Central memory CD8-positive, alpha-beta T cell (primary cell): ENCODE results near the gene NSMF.

Experiments used
- ATAC-seq: fragments of 150-1000 bp; cut with Tn5 transposase; replicated peaks from 2 replicates; pipeline ENCODE4 v1.10.0; 2022; ENCODE audit warnings: mild to moderate bottlenecking, moderate FRiP score, moderate number of reproducible peaks; ENCODE audit not compliant: poor library complexity, severe bottlenecking; ENCODE audit errors: extremely low read depth
- DNase-seq, 2 donors: peaks; one replicate each; pipeline ENCODE4 v3.0.0; 2021; ENCODE audit warnings: low spot score in 2 of 2
- H3K27ac Mint-ChIP-seq: one replicate; pipeline ENCODE4 v1.8.0; 2022; ENCODE audit warnings: low read depth, mild to moderate bottlenecking, moderate library complexity, mixed read lengths
- H3K27me3 Mint-ChIP-seq: one replicate; pipeline ENCODE4 v1.8.0; 2022; ENCODE audit warnings: mixed read lengths
- H3K36me3 Mint-ChIP-seq: one replicate; pipeline ENCODE4 v1.8.0; 2022; ENCODE audit warnings: mild to moderate bottlenecking, moderate library complexity, mixed read lengths; ENCODE audit not compliant: insufficient read depth
- H3K4me1 Mint-ChIP-seq: one replicate; pipeline ENCODE4 v1.8.0; 2022; ENCODE audit warnings: mixed read lengths
- H3K4me3 Mint-ChIP-seq: one replicate; pipeline ENCODE4 v1.8.0; 2022; ENCODE audit warnings: mild to moderate bottlenecking, moderate library complexity, mixed read lengths
- H3K9me3 Mint-ChIP-seq: one replicate; pipeline ENCODE4 v1.8.0; 2022; ENCODE audit warnings: mixed read lengths

Gene NSMF

DNA sequence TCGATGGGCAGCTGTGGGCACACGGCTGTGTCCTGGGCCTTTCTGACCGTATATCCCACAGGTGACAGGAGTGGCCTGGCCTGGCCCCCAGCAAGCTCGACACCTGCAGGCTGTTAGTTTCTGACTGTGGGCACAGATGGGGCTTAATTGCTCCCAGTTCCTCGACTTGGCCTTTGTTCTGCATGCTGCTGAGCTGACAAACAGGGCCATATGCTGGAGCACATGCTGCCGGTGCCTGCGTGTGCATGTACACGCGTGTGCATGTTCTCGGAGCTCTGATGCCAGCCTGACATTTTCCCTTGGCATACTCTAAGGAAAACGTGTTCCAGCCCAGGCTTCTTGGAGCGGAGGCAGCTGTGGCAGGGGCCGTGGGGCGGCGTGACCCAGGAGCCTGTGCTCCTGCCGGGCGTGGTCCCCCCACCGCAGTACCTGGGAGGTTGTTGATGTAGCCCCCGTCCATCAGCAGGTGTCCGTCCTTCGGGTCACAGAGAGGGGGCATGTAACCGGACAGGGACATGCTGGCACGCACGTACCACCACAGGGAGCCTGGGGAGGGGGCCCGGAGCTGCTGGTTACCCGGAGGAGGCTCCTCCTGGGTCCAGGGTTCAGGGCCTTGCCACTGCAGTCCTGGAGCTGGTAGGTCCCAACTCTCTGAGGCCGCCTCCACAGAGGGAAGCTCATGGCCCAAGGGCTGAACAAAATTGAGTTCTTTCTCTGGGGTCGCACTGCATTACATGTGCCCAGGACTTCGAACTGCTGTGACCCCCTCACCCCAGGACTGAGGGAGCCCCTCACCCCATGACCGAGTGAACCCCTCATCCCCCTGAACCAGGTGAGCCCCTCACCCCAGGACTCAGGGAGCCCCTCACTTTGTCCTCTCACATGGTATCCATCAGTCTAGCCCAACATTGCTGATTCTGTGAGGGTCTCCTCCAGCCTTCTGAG is 4.1 kb upstream of the NSMF start:
- no peak overlapping the region for H3K27ac Mint-ChIP-seq
- no peaks in the 10 kb centered on the region for H3K27me3 Mint-ChIP-seq
- H3K4me3 Mint-ChIP-seq, result peak overlapping the region; percentile 43
- H3K4me1 Mint-ChIP-seq, result peaks cover 10% of the 10 kb centered on the region
- H3K9me3 Mint-ChIP-seq, result no peaks in the 10 kb centered on the region
- no peak for ATAC-seq
- DNase-seq, result no peak
- peaks cover 5% of the 10 kb centered on the region for H3K36me3 Mint-ChIP-seq

DNA sequence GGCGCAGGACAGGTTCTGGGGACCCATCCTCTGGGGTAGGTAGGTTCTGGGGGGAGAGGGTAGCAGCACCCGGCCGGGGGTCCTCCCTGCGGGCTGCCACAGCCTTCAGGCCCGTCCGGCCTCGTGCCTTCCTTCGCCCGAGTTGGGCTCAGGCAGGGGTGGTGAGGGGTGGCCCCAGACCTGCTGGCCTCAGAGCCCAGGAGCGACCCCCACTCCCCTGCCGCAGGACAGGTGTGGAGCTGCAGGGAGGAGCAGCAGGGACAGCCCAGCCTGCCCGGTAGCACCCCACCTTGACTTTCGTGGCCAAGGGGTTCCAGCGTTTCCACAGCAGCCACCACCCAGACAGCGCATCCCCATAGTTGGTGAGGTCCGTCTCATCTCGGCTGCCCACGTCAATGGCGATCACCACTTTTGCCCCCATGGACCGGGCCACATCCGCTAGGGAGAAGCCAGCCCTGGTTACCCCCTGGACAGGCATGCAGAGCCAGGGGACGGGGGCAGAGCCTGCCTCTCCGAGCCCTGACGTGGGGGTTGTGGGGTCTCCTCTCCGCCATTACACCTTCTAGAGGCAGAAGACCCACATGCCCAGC is 3.4 kb upstream of the NSMF start:
- H3K4me1 Mint-ChIP-seq, result peaks cover 10% of the 10 kb centered on the region
- peak overlapping the region; percentile 73 for H3K27ac Mint-ChIP-seq
- no peak for DNase-seq
- no peaks in the 10 kb centered on the region for H3K9me3 Mint-ChIP-seq
- no peak for ATAC-seq
- H3K4me3 Mint-ChIP-seq, result peak overlapping the region; percentile 76
- peaks cover 5% of the 10 kb centered on the region for H3K36me3 Mint-ChIP-seq
- H3K27me3 Mint-ChIP-seq, result no peaks in the 10 kb centered on the region

DNA sequence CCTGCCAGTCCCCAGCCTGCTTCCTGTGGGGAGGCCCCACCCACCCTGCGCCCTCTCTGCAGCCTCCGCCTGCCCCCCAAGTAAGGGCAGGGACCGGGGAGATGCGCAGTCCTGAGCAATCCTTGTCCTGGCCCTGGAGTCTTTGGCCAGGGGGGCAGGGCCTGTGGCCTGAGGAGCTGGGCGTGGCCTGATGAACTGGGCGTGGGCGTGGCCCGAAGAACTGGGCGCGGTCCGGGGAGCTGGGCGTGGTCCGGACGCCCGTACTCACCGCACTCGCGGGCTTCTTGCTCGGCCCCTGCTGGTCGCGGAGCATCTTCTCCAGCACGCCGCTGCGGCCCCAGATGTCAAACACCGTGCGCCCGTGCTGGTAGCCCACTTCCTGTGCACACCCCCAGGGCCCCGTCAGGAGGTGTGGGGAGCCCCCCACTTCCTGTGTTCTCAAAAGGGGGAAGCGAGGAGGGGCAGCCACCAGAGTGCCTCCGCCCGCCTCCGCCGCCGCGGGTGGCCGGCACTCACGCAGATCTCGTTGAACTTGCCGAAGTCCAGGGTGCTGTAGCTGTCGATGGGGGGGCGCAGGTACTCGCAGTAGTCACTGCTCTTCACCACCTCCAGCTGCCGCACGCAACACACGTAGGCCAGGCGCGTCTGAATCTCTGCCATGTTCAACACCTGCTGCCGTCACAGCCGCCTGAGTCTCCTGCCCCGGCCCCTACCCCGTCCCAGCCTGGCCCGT is 2.7 kb upstream of the NSMF start:
- peak overlapping the region; percentile 76 for H3K4me3 Mint-ChIP-seq
- DNase-seq (peak; percentile 78 to 92), ATAC-seq (peak; percentile 84)
- H3K4me1 Mint-ChIP-seq, result peaks cover 10% of the 10 kb centered on the region
- H3K36me3 Mint-ChIP-seq, result peaks cover 5% of the 10 kb centered on the region
- H3K27ac Mint-ChIP-seq, result peak overlapping the region; percentile 73
- no peaks in the 10 kb centered on the region for H3K9me3 Mint-ChIP-seq
- no peaks in the 10 kb centered on the region for H3K27me3 Mint-ChIP-seq

DNA sequence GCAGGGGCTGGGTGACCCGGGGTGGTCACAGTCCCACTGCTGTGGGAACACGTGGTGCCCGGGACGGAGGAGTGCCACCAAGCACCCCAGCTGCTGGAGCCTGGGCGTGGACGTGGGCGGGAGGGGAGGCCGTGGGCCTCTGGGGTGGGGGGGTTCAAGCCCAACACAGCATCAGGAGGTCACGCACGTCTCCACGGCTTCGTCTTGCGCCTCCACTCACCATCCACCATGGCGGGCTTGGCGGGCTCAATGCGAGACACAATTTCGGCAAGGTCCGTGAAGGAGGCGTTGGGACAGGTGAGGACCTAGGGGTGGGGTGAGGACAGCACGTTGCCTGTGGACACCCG is 2.2 kb upstream of the NSMF start:
- H3K27ac Mint-ChIP-seq, result peak overlapping the region; percentile 73
- peak overlapping the region; percentile 76 for H3K4me3 Mint-ChIP-seq
- ATAC-seq (no peak), DNase-seq (no peak)
- H3K36me3 Mint-ChIP-seq, result peaks cover 5% of the 10 kb centered on the region
- no peaks in the 10 kb centered on the region for H3K27me3 Mint-ChIP-seq
- H3K4me1 Mint-ChIP-seq, result peaks cover 11% of the 10 kb centered on the region
- H3K9me3 Mint-ChIP-seq, result no peaks in the 10 kb centered on the region

DNA sequence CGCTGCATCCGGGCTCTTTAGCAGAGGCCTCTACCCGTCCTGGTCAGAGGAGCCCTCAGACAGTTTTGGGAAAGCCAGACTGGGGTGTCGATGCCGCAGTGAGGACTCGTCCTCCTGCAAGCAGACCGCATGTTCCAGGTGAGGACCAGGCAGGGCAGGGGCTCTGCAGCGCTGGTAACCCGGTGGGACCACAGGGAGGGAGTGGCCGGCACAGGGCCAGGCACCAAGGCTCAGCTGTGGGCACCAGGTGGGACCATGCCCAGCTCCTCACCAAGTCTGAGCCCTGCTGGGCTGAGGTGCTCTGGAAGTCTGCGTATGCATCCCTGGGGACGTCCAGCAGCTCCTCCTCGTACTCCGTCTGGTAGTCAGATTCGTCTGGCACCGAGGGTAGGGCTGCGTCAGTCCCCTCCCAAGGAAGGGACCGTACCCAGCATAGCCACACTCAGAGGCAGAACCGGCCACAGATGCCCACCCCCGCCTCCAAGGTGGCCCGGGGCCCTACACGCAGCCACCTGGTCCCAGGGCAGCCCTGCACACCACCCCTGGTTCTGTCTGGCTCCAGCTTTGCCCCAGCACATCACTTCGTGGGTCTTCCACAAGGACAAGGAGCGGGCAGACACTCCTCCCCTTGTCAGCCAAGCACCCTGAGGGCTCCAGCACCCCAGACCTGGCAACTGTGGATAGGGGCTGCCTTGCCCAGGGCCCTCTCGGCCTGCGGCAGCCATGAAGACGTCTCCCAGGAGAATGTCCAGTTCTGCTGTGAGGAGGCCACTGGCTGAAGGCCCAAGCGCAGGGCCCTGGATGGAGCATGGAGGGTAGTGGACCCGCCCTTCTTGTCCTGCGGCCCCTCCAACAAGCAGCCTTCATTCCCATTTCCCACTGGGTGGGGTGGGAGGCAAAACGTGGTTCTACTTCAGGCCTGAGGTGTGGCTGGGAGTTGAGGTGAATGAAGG is 1.5 kb upstream of the NSMF start:
- Mint-ChIP-seq H3K36me3 (peaks cover 5% of the 10 kb centered on the region), H3K27ac (peak overlapping the region; percentile 73), H3K4me3 (peak overlapping the region; percentile 76), H3K9me3 (no peaks in the 10 kb centered on the region), H3K27me3 (no peaks in the 10 kb centered on the region), H3K4me1 (peaks cover 12% of the 10 kb centered on the region)
- DNase-seq (no peak), ATAC-seq (no peak)

DNA sequence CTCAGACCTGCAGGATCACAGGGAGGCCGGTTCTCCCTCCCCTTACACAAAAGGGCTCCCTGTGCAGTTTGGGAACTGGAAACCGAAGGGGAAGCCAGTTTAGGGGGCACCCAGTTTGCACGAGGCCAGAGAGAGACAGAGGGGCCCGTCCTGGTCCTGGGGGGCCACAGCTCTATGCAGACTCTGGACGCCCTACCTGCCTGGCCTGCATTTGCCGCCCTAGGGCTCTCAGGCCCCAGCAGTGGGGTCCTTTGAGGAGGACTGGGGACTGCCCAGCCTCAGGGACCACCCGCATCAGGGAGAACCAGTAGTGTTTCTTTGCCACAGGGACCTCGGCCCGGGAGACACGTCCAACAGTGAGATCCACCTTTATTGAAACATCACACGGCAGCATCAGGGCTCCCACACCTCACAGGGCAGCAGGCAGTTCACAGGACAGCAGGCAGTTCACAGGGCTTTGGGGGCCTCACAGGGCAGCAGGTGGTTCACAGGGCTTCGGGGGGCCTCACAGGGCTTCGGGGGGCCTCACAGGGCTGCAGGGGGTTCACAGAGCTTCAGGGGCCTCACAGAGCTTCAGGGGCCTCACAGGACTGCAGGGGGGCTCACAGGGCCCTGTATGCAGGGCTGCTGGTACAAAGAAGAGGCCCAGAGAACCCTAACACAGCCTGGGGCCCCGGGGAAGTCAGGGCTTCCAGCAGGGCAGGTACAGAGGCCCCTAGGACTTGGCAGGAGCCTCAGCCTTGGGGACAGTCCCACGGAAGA is 648 bp upstream of the NSMF start:
- peaks cover 5% of the 10 kb centered on the region for H3K36me3 Mint-ChIP-seq

DNA sequence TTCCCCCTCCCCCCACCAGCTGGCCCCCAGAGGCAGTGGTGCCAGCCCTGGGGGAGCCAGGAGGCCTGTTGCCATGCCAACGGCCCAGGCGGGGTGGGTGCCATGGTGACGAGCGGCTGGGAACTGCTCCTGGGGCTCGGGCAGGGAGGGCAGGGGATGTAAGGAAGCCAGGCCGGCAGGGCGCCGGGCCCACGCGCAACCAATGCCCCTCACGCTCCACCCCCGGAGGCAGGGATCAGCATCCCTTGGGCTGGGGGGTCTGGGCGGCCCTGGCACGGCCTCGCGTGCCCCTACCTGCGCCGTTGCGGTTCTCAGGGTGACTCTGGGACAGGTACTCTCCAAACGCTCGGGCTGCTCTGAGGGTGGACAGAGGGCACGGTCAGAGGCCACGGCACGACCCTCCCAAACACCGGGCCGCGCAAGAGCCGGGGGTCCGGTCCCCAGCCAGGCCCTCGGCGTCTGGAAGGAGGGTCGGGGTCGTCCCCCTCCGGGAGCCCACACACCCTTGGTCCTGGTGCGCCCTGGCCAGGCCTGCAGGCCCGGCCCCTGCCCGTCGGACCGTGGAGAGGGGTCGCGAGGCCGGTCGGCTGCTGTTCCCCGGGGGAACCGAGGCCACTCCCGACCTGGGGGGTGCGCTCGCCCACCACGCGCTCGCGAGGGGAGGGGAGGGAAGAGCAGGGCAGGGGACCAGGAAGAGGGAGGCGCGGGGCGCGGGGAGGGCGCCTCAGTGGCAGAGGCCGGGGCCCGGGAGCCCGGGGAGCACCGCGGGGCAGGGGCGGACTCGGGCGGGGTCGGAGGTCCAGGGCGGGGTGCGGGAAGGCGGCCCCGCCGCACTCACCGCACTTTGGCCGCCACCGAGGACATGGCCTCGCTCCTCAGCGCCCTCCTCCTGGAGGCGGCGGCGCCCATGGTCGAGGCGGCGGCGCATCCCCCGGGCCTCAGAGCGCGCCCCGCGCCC is 661 bp downstream of the NSMF start:
- Mint-ChIP-seq H3K27ac (no peak overlapping the region), H3K27me3 (no peaks in the 10 kb centered on the region), H3K4me1 (peaks cover 13% of the 10 kb centered on the region), H3K4me3 (no peak overlapping the region), H3K9me3 (no peaks in the 10 kb centered on the region), H3K36me3 (peaks cover 5% of the 10 kb centered on the region)
- peak; percentile 2 for ATAC-seq
- DNase-seq, result no peak

More for the DNA sequence above, 648 bp upstream of the NSMF start:
- H3K9me3 Mint-ChIP-seq, result no peaks in the 10 kb centered on the region
- no peaks in the 10 kb centered on the region for H3K27me3 Mint-ChIP-seq
- DNase-seq (no peak), ATAC-seq (no peak)
- H3K4me3 Mint-ChIP-seq, result peak overlapping the region; percentile 50
- H3K27ac Mint-ChIP-seq, result peak overlapping the region; percentile 59
- peaks cover 13% of the 10 kb centered on the region for H3K4me1 Mint-ChIP-seq

DNA sequence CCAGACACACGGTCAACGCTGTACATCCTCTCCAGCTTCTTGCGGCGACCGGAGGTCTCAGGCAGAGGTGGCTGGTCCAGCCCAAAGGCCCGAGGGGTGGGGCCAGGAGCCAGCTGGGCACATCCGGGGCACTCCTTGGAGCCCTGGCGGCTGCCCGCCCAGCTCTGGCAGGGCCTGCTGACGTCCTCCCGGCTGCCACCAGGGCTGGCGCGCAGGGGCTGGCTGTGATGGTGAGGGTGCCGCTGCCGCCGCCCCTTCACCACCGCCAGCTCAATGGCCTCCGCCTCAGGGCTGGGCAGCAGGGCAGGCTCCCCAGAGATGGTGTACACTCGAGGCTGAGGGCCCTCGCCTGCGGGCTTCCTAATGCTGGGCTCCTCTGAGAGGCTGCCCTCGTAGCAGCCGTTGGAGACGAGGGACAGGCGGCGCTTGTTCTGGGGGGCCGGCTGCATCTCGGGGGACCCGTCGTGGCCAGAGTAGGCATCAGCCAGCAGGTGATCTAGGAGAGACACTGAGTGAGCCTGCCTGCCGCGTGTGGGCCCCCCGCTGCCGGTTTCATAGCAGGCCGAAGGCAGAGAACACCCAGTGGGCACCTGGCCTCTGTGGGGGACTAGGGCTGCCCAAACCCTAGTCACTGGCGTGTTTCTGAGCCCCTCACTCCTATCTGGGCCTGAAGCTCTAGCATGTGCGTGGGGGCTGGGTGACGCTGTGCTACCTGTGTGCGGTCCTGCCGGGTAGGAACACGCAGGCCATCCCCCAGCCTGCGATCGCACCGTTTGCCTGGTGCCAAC is 1.5 kb downstream of the NSMF start:
- H3K36me3 Mint-ChIP-seq, result peaks cover 6% of the 10 kb centered on the region
- H3K27me3 Mint-ChIP-seq, result no peaks in the 10 kb centered on the region
- H3K9me3 Mint-ChIP-seq, result no peaks in the 10 kb centered on the region
- ATAC-seq (no peak), DNase-seq (no peak)
- H3K4me3 Mint-ChIP-seq, result peak overlapping the region; percentile 45
- no peak overlapping the region for H3K27ac Mint-ChIP-seq
- H3K4me1 Mint-ChIP-seq, result peaks cover 13% of the 10 kb centered on the region

DNA sequence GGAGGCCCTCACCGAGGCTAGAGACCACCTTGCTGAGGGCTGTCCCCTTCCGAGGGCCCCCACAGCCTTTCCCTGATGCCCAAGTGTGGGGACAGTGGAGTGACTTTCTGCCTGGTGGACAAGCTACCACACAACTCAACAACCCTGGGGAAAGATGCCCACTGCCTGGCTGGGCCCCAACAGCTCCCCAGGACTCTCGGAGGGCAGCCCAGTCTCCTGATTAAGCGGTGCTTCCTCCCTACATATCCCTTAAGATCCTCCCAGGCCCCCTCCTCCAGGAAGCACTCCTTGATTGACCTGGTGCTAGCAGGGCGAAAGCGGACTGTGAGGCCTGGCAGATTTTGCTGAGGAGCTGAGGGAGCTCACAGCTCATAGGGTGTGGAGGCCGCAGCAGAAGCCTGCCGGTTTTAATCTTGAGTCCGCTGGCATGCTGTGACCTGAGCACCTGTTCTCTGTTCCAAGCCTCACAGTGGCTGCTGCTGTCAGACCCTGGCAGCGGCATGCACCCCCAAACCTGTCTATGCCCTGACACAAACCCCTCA is 2.2 kb downstream of the NSMF start:
- ATAC-seq (no peak), DNase-seq (no peak)
- no peak overlapping the region for H3K27ac Mint-ChIP-seq
- no peak overlapping the region for H3K4me3 Mint-ChIP-seq
- peaks cover 20% of the 10 kb centered on the region for H3K4me1 Mint-ChIP-seq
- peaks cover 8% of the 10 kb centered on the region for H3K36me3 Mint-ChIP-seq
- no peaks in the 10 kb centered on the region for H3K9me3 Mint-ChIP-seq
- H3K27me3 Mint-ChIP-seq, result no peaks in the 10 kb centered on the region
